Endothelial cell of umbilical vein (primary cell): Measurements from ENCODE around the gene TMIGD2. TPM values are rescaled to one million over a fixed set of nuclear protein-coding genes. Genes with fewer than 3 reads are reported as not detected.

Experiments
- BruUV-seq: library from RNA; stranded (reverse); fragments of 400-500 nt; replicated peaks from 2 replicates; lab custom pipeline; 2021; lab: Mats Ljungman, UMichigan
- CTCF ChIA-PET: fragments of 300-600, 350-600 bp; sonication (Branson Sonifier 250); formaldehyde crosslinking; loops from one replicate; lab custom pipeline; 2021; ENCODE audit warnings: antibody characterized with exemption, inconsistent platforms; lab: Charles Lee
- POLR2A ChIA-PET: fragments of 300-600, 350-600 bp; sonication (Branson Sonifier 250); formaldehyde crosslinking; loops from one replicate; lab custom pipeline; 2021; ENCODE audit warnings: antibody characterized with exemption, inconsistent platforms; lab: Charles Lee
- DNase-seq: peaks from one replicate; pipeline ENCODE4 v3.0.0-alpha.2; 2011; ENCODE audit warnings: low read depth, low spot score
- FAIRE-seq: peaks from 2 replicates; lab custom pipeline; 2011; peaks lifted over from hg19 to GRCh38; lab: Jason Lieb, UNC
- H2AFZ ChIP-seq: 2 replicates; pipeline ENCODE4 v1.6.0; 2012; ENCODE audit warnings: low read depth, low read length, control low read depth, inconsistent platforms
- H3K27ac ChIP-seq: 2 replicates; pipeline ENCODE4 v1.5.1; 2011; ENCODE audit warnings: low read depth, mild to moderate bottlenecking, control low read depth, low read length, moderate library complexity; ENCODE audit not compliant: insufficient read depth
- H3K27me3 ChIP-seq, 2 experiments: 2 replicates each; pipeline versions ENCODE4 v1.6.0 to v1.6.1; 2011; ENCODE audit warnings: low read length in 2 of 2, mixed read lengths in 1 of 2; ENCODE audit not compliant: control insufficient read depth in 2 of 2, insufficient read depth in 2 of 2
- H3K36me3 ChIP-seq, 2 experiments: 2 replicates in 1 of 2; 3 replicates in 1 of 2; pipeline ENCODE4 v1.5.1; 2011; ENCODE audit warnings: low read length in 2 of 2, mild to moderate bottlenecking in 1 of 2, moderate library complexity in 1 of 2; ENCODE audit not compliant: control insufficient read depth in 2 of 2, insufficient read depth in 2 of 2; ENCODE audit errors: extremely low read depth in 1 of 2
- H3K4me1 ChIP-seq: 3 replicates; pipeline ENCODE4 v1.5.1; 2011; ENCODE audit warnings: mild to moderate bottlenecking, low read length; ENCODE audit not compliant: control insufficient read depth, insufficient read depth; ENCODE audit errors: extremely low read depth
- H3K4me2 ChIP-seq: 2 replicates; pipeline ENCODE4 v1.6.1; 2011; ENCODE audit warnings: low read length, control low read depth, mixed read lengths; ENCODE audit not compliant: insufficient read depth
- H3K4me3 ChIP-seq, 3 experiments: fragments of 200-600 bp in 1 of 3; sonication (generic), shearing (Covaris generic) in 1 of 3; replicated peaks in 1 of 3; 2 replicates each; pipeline ENCODE4 v1.5.1; 2011 to 2016; ENCODE audit warnings: control low read depth in 3 of 3, low read length in 3 of 3, mild to moderate bottlenecking in 2 of 3, inconsistent platforms in 1 of 3, low read depth in 1 of 3, moderate library complexity in 1 of 3; ENCODE audit not compliant: insufficient read depth in 1 of 3
- H3K79me2 ChIP-seq: 2 replicates; pipeline ENCODE4 v1.6.0; 2012; ENCODE audit warnings: low read length, inconsistent platforms; ENCODE audit not compliant: control insufficient read depth, insufficient read depth
- H3K9ac ChIP-seq: replicated peaks from 2 replicates; pipeline ENCODE3; 2011; ENCODE audit warnings: low read length, control low read depth; ENCODE audit not compliant: insufficient read depth; ENCODE audit errors: extremely low read depth
- H3K9me1 ChIP-seq: replicated peaks from 3 replicates; pipeline ENCODE4 v1.6.0; 2011; ENCODE audit warnings: mild to moderate bottlenecking, low read length; ENCODE audit not compliant: control insufficient read depth, insufficient read depth; ENCODE audit errors: extremely low read depth
- H3K9me3 ChIP-seq: replicated peaks from 2 replicates; pipeline ENCODE4 v1.5.1; 2012; ENCODE audit warnings: low read length, inconsistent platforms; ENCODE audit not compliant: control insufficient read depth, insufficient read depth
- H4K20me1 ChIP-seq: replicated peaks from 2 replicates; pipeline ENCODE3; 2011; ENCODE audit warnings: mild to moderate bottlenecking, low read length; ENCODE audit not compliant: control insufficient read depth, insufficient read depth; ENCODE audit errors: extremely low read depth
- EZH2 ChIP-seq: IDR thresholded peaks from 2 replicates; pipeline ENCODE4 v1.6.1; 2012; ENCODE audit warnings: borderline replicate concordance, low read depth, mild to moderate bottlenecking, moderate library complexity, low read length, inconsistent platforms; ENCODE audit not compliant: severe bottlenecking
- FOS ChIP-seq: IDR thresholded peaks from 2 replicates; pipeline ENCODE4 v1.6.1; 2011; ENCODE audit warnings: mild to moderate bottlenecking, low read length, moderate library complexity, borderline replicate concordance; ENCODE audit not compliant: insufficient read depth
- GATA2 ChIP-seq: IDR thresholded peaks from 2 replicates; pipeline ENCODE4 v1.7.0; 2011; ENCODE audit warnings: low read depth, mild to moderate bottlenecking, moderate library complexity, mixed read lengths, low read length; ENCODE audit not compliant: insufficient read length, insufficient read depth
- JUN ChIP-seq: IDR thresholded peaks from 2 replicates; pipeline ENCODE4 v1.6.1; 2011; ENCODE audit warnings: borderline replicate concordance, low read depth; ENCODE audit not compliant: insufficient read length, insufficient read depth
- POLR2A ChIP-seq: IDR thresholded peaks from 2 replicates; pipeline ENCODE4 v1.6.1; 2012; ENCODE audit warnings: low read depth, mild to moderate bottlenecking, control low read depth, low read length
- POLR2AphosphoS5 ChIP-seq: IDR thresholded peaks from 2 replicates; pipeline ENCODE4 v1.6.1; 2012; ENCODE audit warnings: low read depth, mild to moderate bottlenecking, control low read depth, low read length, moderate library complexity; ENCODE audit not compliant: insufficient read depth
- dilution Hi-C: fragments of 300-500 bp; cut with MboI; formaldehyde crosslinking; loops from one replicate; pipeline ENCODE4 v1.15.0; 2019; ENCODE audit warnings: low sequenced_read_pairs; ENCODE audit not compliant: extremely low pct_ligation_motif_present
- intact Hi-C: fragments of 100-400 bp; cut with micrococcal nuclease; formaldehyde crosslinking; loops from one replicate; pipeline ENCODE4 v1.10.0; 2022
- polyA plus RNA-seq, 4 experiments: library from polyadenylated mRNA; depleted of rRNA in 3 of 4; stranded (reverse) in 3 of 4; unstranded in 1 of 4; fragments of >200 nt; gene quantifications; 2 replicates each; pipeline versions ENCODE4 v1.2.1 to v1.2.3, GENCODE V29; 2011 to 2012; ENCODE audit warnings: missing spikeins in 1 of 4
- total RNA-seq: library from RNA; stranded (reverse); gene quantifications from 2 replicates; pipeline ENCODE4 v1.2.3, GENCODE V29; 2021
- TF ChIP-seq, protein P1 (sequence below), 2 donors: IDR thresholded peaks; 1 replicate in 1 of 2; 2 replicates in 1 of 2; pipeline ENCODE4 v1.5.1; 2011; ENCODE audit warnings: low read length in 2 of 2, mild to moderate bottlenecking in 2 of 2, moderate library complexity in 2 of 2, control low read depth in 1 of 2, inconsistent platforms in 1 of 2, low read depth in 1 of 2; ENCODE audit not compliant: insufficient read depth in 1 of 2; ENCODE audit errors: extremely low read depth in 1 of 2

Gene TMIGD2
- total and polyA plus RNA-seq, 2 donors (not counting 3 experiments of a cell fraction or from before 2014, with no cell fraction given) = not detected

DNA sequence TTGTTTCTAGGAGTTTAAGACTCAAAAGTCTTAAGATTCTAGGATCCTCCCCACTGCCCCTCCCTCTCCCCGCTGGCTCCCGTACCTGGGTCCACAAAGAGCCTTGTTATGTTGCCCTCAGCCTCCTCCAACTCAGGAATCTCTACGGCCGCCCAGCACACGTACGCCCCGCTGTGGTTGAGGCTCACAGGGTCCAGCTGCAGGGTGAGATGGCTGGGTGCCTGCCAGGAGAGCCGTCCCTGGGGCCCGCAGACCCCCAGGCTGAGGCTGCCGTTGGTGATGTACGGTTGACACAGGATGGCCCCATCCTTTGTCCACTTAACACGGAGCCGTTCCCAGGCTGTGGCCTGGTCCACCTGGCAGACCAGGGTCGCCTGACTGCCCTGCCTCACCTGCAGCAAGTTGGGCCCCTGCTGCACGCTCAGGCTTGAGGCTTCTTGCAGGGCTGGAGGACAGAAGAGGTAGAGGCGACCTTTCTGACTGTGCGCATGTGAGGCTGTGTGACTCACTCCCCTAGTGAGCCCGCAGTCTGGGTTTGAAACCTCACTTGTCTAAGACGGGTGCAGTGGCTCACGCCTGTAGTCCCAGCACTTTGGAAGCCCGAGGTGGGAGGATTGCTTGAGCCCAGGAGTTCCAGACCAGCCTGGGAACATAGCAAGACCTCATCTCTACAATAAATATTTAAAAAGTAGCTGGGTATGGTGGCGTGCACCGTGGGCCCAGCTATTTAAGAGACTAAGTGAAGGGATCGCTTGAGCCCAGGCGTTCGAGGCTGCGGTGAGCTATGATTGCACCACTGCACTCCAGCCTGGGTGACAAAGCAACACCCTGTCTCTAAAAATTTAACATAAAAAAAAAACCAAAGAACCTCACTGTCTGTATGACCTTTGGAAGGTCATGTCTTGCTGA, 4.0 kb downstream of the TMIGD2 start:
- dilution Hi-C loops = no loop called here
- Histone ChIP-seq H4K20me1 (no peaks in the 10 kb centered on the region), H3K27me3 (no peaks in the 10 kb centered on the region), H3K9me3 (no peaks in the 10 kb centered on the region), H3K4me2 (no peak overlapping the region), H3K9me1 (no peaks in the 10 kb centered on the region), H3K4me1 (no peaks in the 10 kb centered on the region), H3K79me2 (no peaks in the 10 kb centered on the region), H3K9ac (no peak overlapping the region), H2AFZ (no peak overlapping the region), H3K4me3 (no peak overlapping the region), H3K36me3 (no peaks in the 10 kb centered on the region), H3K27ac (no peak overlapping the region)
- DNase-seq = no peak
- intact Hi-C loops = no loop called here
- no peak for FAIRE-seq
- no TSS peak for BruUV-seq
- TF ChIP-seq POLR2A (no peak), JUN (no peak), EZH2 (no peak), GATA2 (no peak), POLR2AphosphoS5 (no peak), FOS (no peak)
- TF ChIP-seq, protein P1, sequence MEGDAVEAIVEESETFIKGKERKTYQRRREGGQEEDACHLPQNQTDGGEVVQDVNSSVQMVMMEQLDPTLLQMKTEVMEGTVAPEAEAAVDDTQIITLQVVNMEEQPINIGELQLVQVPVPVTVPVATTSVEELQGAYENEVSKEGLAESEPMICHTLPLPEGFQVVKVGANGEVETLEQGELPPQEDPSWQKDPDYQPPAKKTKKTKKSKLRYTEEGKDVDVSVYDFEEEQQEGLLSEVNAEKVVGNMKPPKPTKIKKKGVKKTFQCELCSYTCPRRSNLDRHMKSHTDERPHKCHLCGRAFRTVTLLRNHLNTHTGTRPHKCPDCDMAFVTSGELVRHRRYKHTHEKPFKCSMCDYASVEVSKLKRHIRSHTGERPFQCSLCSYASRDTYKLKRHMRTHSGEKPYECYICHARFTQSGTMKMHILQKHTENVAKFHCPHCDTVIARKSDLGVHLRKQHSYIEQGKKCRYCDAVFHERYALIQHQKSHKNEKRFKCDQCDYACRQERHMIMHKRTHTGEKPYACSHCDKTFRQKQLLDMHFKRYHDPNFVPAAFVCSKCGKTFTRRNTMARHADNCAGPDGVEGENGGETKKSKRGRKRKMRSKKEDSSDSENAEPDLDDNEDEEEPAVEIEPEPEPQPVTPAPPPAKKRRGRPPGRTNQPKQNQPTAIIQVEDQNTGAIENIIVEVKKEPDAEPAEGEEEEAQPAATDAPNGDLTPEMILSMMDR (IDR thresholded peaks at IDR 0.05; ENCODE audit: extremely low read depth in 1 of 2, insufficient read depth in 1 of 2, low read depth in 1 of 2, low read length in 2 of 2) = no peak
- ChIA-PET POLR2A (no interaction called here), CTCF (interaction anchor here (1.3 to 2.0 kb wide), 2 partner anchors 31 to 54 kb away, joined by 5 to 7 read pairs; no protein-coding TSS in a partner anchor)
